Immature natural killer cell (primary cell): ENCODE results near the gene ADH5. TPM values are rescaled to one million over a fixed set of nuclear protein-coding genes. Genes with fewer than 3 reads are reported as not detected.
"Not testable (repeated sequence)": the region's sequence is repeated elsewhere in the genome, so short reads cannot be mapped to it uniquely, and the experiment has no call there.

ENCODE experiments used
- DNase-seq, 3 donors: peaks; one replicate each; pipeline ENCODE4 v3.0.0; 2022; ENCODE audit warnings: mixed read lengths in 1 of 3
- H3K27ac Mint-ChIP-seq, 6 donors: one replicate each; pipeline ENCODE4 v1.8.0; 2020; ENCODE audit warnings: mixed read lengths in 6 of 6, mild to moderate bottlenecking in 5 of 6, inconsistent platforms in 4 of 6, moderate library complexity in 3 of 6
- H3K27me3 Mint-ChIP-seq, 3 donors: one replicate each; pipeline ENCODE4 v1.8.0; 2020 to 2021; ENCODE audit warnings: low read depth in 3 of 3, mild to moderate bottlenecking in 3 of 3, mixed read lengths in 3 of 3, moderate library complexity in 3 of 3, inconsistent platforms in 1 of 3
- H3K36me3 Mint-ChIP-seq, 3 donors: one replicate each; pipeline ENCODE4 v1.8.0; 2020; ENCODE audit warnings: mixed read lengths in 3 of 3, inconsistent platforms in 2 of 3, mild to moderate bottlenecking in 2 of 3
- H3K4me1 Mint-ChIP-seq, 2 donors: one replicate each; pipeline ENCODE4 v1.8.0; 2020; ENCODE audit warnings: inconsistent platforms in 2 of 2, mild to moderate bottlenecking in 2 of 2, mixed read lengths in 2 of 2, moderate library complexity in 1 of 2
- H3K4me3 Mint-ChIP-seq, 5 donors: one replicate each; pipeline ENCODE4 v1.8.0; 2020; ENCODE audit warnings: mild to moderate bottlenecking in 5 of 5, mixed read lengths in 5 of 5, inconsistent platforms in 3 of 5, moderate library complexity in 3 of 5
- H3K9me3 Mint-ChIP-seq, 6 donors: one replicate each; pipeline ENCODE4 v1.8.0; 2020; ENCODE audit warnings: mild to moderate bottlenecking in 6 of 6, mixed read lengths in 6 of 6, inconsistent platforms in 4 of 6, moderate library complexity in 3 of 6
- polyA plus RNA-seq, 3 donors: library from polyadenylated mRNA; unstranded; fragments of 300-500 nt; fragmentation: Illumina TruSeq; gene quantifications; one replicate each; pipeline ENCODE4 v1.2.3, GENCODE V29; 2021

ADH5 gene
- polyA plus RNA-seq, 3 donors from 2014 or later = 126 to 167 (median 140) TPM

- Mint-ChIP-seq H3K4me1 (no peaks in the 10 kb centered on the region), H3K27ac (no peak overlapping the region), H3K4me3 (no peak overlapping the region), H3K27me3 (no peaks in the 10 kb centered on the region), H3K9me3 (no peaks in the 10 kb centered on the region), H3K36me3 (peaks cover 3 to 18% (median 4%) of the 10 kb centered on the region in 3 donors)
- no peak for DNase-seq
Measured at GRCh38 chr4:99102634-99103033, 14.0 kb upstream of the ADH5 start.

- H3K9me3 Mint-ChIP-seq = no peaks in the 10 kb centered on the region
- no peaks in the 10 kb centered on the region for H3K27me3 Mint-ChIP-seq
- H3K4me1 Mint-ChIP-seq = no peaks in the 10 kb centered on the region
- H3K27ac Mint-ChIP-seq = no peak overlapping the region
- no peak overlapping the region for H3K4me3 Mint-ChIP-seq
- DNase-seq = no peak
- H3K36me3 Mint-ChIP-seq = peaks cover 3 to 18% (median 4%) of the 10 kb centered on the region in 3 donors
Measured at GRCh38 chr4:99100876-99101275, 12.3 kb upstream of the ADH5 start.

DNA sequence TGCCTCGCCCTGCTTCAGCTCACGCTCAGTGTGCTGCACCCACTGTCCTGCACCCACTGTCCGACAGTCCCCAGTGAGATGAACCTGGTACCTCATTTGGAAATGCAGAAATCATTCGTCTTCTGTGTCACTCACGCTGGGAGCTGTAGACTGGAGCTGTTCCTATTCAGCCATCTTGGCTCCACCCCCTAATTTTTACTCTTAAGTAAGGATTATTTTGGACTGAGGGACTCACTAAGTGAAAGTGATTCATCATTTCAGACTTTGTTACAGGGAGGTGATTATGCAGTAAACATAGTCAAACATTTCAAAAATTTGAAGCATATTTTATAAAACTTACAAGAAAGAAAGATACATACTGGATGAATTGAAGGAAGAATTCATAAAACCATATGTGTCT lies 11.2 kb upstream of the ADH5 start:
- peaks cover 3 to 18% (median 4%) of the 10 kb centered on the region in 3 donors for H3K36me3 Mint-ChIP-seq
- not testable (repeated sequence) for H3K4me3 Mint-ChIP-seq, H3K27ac Mint-ChIP-seq, H3K9me3 Mint-ChIP-seq, H3K27me3 Mint-ChIP-seq, DNase-seq, H3K4me1 Mint-ChIP-seq

DNA sequence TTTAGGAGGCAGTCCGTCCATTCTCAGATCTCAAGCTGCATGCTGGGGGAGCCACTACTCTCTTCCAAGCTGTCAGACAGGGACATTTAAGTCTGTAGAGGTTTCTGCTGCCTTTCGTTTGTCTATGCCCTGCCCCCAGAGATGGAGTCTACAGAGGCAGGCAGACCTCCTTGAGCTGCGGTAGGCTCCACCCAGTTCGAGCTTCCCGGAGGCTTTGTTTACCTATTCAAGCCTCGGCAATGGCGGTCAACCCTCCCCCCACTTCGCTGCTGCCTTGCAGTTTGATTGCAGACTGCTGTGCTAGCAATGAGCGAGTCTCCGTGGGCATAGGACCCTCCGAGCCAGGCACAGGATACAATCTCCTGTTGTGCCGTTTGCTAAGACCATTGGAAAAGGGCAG lies 10.7 kb upstream of the ADH5 start:
- H3K4me1 Mint-ChIP-seq = no peaks in the 10 kb centered on the region
- no peak for DNase-seq
- H3K4me3 Mint-ChIP-seq = no peak overlapping the region
- no peaks in the 10 kb centered on the region for H3K27me3 Mint-ChIP-seq
- no peaks in the 10 kb centered on the region for H3K9me3 Mint-ChIP-seq
- peaks cover 3 to 18% (median 4%) of the 10 kb centered on the region in 3 donors for H3K36me3 Mint-ChIP-seq
- no peak overlapping the region for H3K27ac Mint-ChIP-seq

- not testable (repeated sequence) for H3K9me3 Mint-ChIP-seq, H3K27me3 Mint-ChIP-seq, DNase-seq, H3K36me3 Mint-ChIP-seq
- H3K27ac Mint-ChIP-seq = peak overlapping the region in 3 of 6 donors; percentile 20 to 39 (median 36)
- peak overlapping the region in 1 of 5 donors; percentile 12 for H3K4me3 Mint-ChIP-seq
- H3K4me1 Mint-ChIP-seq = peaks cover 45 to 47% of the 10 kb centered on the region in 2 donors
Measured at GRCh38 chr4:99091841-99092240, 3.3 kb upstream of the ADH5 start.

DNA sequence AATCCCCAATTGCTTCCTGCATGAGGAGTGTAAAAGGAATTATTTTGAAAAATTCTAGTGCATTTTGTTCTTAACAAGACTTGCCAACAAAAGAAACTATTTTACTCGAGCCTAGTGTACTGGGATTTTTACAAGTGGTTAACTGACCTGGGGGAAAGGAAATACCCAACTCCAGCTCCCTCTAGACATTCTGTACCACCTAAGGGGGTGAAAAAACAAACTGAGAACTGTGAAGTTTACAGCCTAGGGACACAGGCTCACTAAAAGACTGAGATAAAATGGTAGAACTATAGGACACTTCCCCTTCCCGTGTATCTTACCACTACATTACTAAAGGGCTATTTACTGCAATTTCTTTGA lies 2.6 kb upstream of the ADH5 start:
- Mint-ChIP-seq H3K4me3 (peak overlapping the region in 3 of 5 donors; percentile 24 to 42 (median 41)), H3K27me3 (peaks cover 0 to 4% (median 2%) of the 10 kb centered on the region in 3 donors), H3K9me3 (no peaks in the 10 kb centered on the region), H3K36me3 (peaks cover 0 to 4% (median 0%) of the 10 kb centered on the region in 3 donors), H3K4me1 (peaks cover 50 to 52% of the 10 kb centered on the region in 2 donors), H3K27ac (peak overlapping the region; percentile 39 to 92 (median 60))
- DNase-seq = peak in 1 of 3 donors; percentile 3

DNA sequence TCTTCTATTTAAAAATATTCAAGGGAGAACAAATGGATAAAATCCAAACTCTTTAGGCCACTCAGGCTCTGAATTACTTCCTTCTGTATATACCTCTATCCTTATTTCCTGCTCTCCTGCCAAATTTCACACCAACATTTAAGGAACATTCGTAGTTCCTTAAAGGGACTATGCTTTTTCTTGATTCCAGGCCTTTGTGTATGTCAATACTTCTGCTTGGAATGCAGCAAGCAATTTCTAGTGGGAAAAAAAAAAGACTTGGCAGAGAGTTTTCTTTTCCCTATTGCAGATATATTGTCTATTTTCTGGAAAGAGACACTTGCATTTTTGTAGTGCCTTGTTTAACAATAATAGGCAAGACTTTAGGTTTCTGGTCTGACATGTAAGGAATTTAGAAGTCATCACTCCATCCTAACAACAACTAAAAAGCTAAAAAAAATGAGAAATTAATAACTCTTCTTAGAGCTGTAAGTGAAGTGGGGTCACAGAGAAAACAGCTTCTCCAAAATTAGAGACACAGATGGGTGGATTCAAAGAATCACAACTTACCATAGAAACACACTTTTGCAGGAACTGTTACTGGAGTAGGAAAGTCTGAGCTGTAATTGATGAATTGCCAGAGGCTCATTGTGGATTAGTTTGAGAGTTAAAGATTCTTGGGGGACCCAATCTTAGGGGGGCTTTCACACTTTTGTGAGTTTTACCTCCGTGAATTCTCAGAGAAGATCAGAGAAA lies 2.1 kb upstream of the ADH5 start:
- H3K27ac Mint-ChIP-seq = peak overlapping the region; percentile 63 to 92 (median 82)
- H3K36me3 Mint-ChIP-seq = peaks cover 0 to 4% (median 0%) of the 10 kb centered on the region in 3 donors
- H3K4me1 Mint-ChIP-seq = peaks cover 53% of the 10 kb centered on the region in 2 donors
- peaks cover 0 to 4% (median 2%) of the 10 kb centered on the region in 3 donors for H3K27me3 Mint-ChIP-seq
- H3K9me3 Mint-ChIP-seq = no peaks in the 10 kb centered on the region
- H3K4me3 Mint-ChIP-seq = peak overlapping the region; percentile 24 to 95 (median 55)
- no peak for DNase-seq

DNA sequence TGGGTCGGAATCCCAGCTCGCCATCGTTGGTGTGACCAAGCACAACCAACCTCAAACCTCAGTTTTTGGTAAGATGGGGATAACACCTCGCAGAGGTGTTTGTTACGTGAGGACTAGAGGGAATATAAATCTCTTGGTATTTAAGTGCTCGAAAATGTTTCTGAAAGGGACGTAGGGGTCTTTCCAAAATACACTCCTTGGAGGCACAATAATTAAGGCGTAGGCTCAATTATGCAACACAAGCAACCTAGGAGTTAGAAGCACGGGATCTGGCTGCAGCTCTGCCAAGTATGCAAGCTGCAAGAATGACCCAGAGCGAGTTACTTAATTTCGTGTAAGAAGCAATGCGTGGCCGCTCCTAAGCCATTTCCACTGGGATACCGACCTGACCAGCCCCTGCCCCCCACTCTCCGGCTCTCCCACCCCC lies 552 bp downstream of the ADH5 start:
- peak; percentile 49 to 53 (median 52) for DNase-seq

GRCh38 chr4:99084595-99084994 lies 4.0 kb downstream of the ADH5 start:
- DNase-seq = no peak
- Mint-ChIP-seq H3K27ac (no peak overlapping the region), H3K27me3 (peaks cover 0 to 3% (median 2%) of the 10 kb centered on the region in 3 donors), H3K36me3 (peaks cover 11 to 33% (median 27%) of the 10 kb centered on the region in 3 donors), H3K4me3 (no peak overlapping the region), H3K9me3 (no peaks in the 10 kb centered on the region), H3K4me1 (peaks cover 35 to 46% of the 10 kb centered on the region in 2 donors)

More for the DNA sequence above, 552 bp downstream of the ADH5 start:
- H3K4me1 Mint-ChIP-seq = peaks cover 59 to 69% of the 10 kb centered on the region in 2 donors
- H3K27me3 Mint-ChIP-seq = peaks cover 0 to 4% (median 2%) of the 10 kb centered on the region in 3 donors
- H3K27ac Mint-ChIP-seq = peak overlapping the region; percentile 92 to 98 (median 96)
- no peaks in the 10 kb centered on the region for H3K9me3 Mint-ChIP-seq
- peaks cover 8 to 10% (median 9%) of the 10 kb centered on the region in 3 donors for H3K36me3 Mint-ChIP-seq
- H3K4me3 Mint-ChIP-seq = peak overlapping the region; percentile 95 to 99 (median 98)

GRCh38 chr4:99082192-99082591 lies 6.4 kb downstream of the ADH5 start:
- Mint-ChIP-seq H3K27me3 (no peaks in the 10 kb centered on the region), H3K36me3 (peaks cover 17 to 45% (median 35%) of the 10 kb centered on the region in 3 donors), H3K4me3 (no peak overlapping the region), H3K4me1 (peaks cover 14 to 32% of the 10 kb centered on the region in 2 donors), H3K27ac (no peak overlapping the region), H3K9me3 (no peaks in the 10 kb centered on the region)
- no peak for DNase-seq

DNA sequence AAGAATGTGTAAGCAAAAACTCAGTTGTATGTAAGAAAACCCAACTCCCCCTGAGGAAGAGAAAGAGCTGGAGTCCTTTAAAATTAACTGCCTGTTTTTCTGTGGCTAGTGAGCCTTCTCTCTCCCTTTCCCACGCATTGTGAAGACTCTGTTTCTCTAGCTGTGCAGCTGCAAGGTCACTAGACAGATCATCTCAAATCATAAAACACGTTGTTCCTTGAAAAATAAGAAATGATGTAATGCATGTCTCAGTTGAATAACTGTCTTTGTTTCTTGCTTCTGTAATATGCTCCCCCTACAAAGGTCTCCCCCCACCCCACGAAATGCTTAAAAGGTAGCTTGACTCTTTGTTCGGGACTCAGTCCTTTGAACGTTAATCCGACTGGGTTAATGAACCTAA lies 7.7 kb downstream of the ADH5 start:
- not testable (repeated sequence) for H3K9me3 Mint-ChIP-seq, H3K27ac Mint-ChIP-seq, H3K4me3 Mint-ChIP-seq, H3K27me3 Mint-ChIP-seq, DNase-seq
- peaks cover 6 to 23% of the 10 kb centered on the region in 2 donors for H3K4me1 Mint-ChIP-seq
- peaks cover 21 to 54% (median 42%) of the 10 kb centered on the region in 3 donors for H3K36me3 Mint-ChIP-seq

DNA sequence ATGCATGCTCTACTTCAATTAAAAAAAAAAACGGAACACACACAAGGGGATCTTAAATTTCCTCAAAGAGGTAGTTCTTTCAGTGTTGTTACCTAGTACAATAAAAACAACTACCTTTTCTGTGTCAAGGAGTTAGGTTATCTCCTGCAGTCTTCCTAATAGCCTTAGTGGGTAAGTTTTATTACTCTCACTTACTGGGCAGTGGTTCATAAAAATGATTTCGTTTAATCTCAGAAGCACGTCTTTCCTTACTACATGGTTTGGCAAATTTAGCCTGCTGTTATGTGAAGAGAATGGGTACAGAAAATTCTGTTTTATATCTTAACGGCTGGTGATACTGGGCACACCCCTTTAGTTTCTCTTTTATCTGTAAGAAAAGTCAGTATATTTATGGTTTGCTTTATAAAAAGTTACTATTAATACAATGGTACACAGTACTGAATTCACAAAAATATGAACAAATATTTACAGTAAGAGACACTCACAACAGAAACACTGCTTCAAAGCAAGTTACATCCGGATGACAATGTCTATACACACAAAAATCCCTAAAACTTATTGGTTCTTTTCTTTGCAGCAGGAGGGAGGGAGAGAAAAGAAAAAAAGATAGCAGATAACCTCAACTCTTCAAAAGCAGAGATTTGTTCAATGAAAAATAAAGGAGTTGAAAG lies 8.8 kb downstream of the ADH5 start:
- Mint-ChIP-seq H3K36me3 (peaks cover 21 to 52% (median 40%) of the 10 kb centered on the region in 3 donors), H3K4me1 (peaks cover 1 to 15% of the 10 kb centered on the region in 2 donors), H3K27me3 (no peaks in the 10 kb centered on the region), H3K27ac (peak overlapping the region in 1 of 6 donors; percentile 16), H3K9me3 (no peaks in the 10 kb centered on the region), H3K4me3 (no peak overlapping the region)
- no peak for DNase-seq

GRCh38 chr4:99078931-99079624 lies 9.5 kb downstream of the ADH5 start:
- no peaks in the 10 kb centered on the region for H3K9me3 Mint-ChIP-seq
- no peaks in the 10 kb centered on the region for H3K27me3 Mint-ChIP-seq
- H3K4me1 Mint-ChIP-seq = peaks cover 1 to 11% of the 10 kb centered on the region in 2 donors
- peaks cover 22 to 52% (median 40%) of the 10 kb centered on the region in 3 donors for H3K36me3 Mint-ChIP-seq
- no peak overlapping the region for H3K4me3 Mint-ChIP-seq
- peak overlapping the region in 3 of 6 donors; percentile 16 to 54 (median 26) for H3K27ac Mint-ChIP-seq
- DNase-seq = no peak
